ENCODE measurements around the gene CYB5D1. TPM values are rescaled to one million over a fixed set of nuclear protein-coding genes. Genes with fewer than 3 reads are reported as not detected.

CYB5D1 gene
- total RNA-seq, 4 donors from 2014 or later, result 7.0 to 14.1 (median 9.1) TPM

DNA sequence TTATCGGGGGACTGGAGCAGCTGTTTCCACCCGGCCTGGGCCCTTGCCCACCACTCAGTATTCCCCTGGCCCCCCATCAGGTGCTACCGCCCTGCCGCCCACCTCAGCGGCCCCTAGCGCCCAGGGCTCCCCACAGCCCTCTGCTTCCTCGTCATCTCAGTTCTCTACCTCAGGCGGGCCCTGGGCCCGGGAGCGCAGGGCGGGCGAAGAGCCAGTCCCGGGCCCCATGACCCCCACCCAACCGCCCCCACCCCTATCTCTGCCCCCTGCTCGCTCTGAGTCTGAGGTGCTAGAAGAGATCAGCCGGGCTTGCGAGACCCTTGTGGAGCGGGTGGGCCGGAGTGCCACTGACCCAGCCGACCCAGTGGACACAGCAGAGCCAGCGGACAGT lies 9.1 kb upstream of the CYB5D1 start:
- no peak for TF ChIP-seq CTCF (IDR thresholded peaks at IDR 0.05)
- TF ChIP-seq POLR2A (IDR thresholded peaks at IDR 0.05), result no peak
- 91 to 94% methylated on average over 19 to 21 of the region's 21 CpGs for WGBS, 2 donors
- no peak for DNase-seq (ENCODE audit: low spot score in 2 of 2)
- no peak overlapping the region for H3K4me3 ChIP-seq (ENCODE audit: low read depth, poor library complexity, severe bottlenecking)
- intact Hi-C loops (cut with DNase I; ENCODE audit: low total_unique reads), result no loop called here

DNA sequence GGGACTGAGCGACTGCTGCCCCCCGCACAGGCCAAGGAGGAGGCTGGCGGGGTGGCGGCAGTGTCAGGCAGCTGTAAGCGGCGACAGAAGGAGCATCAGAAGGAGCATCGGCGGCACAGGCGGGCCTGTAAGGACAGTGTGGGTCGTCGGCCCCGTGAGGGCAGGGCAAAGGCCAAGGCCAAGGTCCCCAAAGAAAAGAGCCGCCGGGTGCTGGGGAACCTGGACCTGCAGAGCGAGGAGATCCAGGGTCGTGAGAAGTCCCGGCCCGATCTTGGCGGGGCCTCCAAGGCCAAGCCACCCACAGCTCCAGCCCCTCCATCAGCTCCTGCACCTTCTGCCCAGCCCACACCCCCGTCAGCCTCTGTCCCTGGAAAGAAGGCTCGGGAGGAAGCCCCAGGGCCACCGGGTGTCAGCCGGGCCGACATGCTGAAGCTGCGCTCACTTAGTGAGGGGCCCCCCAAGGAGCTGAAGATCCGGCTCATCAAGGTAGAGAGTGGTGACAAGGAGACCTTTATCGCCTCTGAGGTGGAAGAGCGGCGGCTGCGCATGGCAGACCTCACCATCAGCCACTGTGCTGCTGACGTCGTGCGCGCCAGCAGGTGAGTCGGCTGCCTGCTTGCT lies 8.6 kb upstream of the CYB5D1 start:
- no peak overlapping the region for H3K4me3 ChIP-seq (ENCODE audit: low read depth, poor library complexity, severe bottlenecking)
- WGBS, 2 donors, result 84 to 91% methylated on average over 35 of the region's 35 CpGs
- peak in 1 of 2 donors; percentile 13 for DNase-seq (ENCODE audit: low spot score in 2 of 2)
- intact Hi-C loops (cut with DNase I; ENCODE audit: low total_unique reads), result no loop called here
- TF ChIP-seq CTCF (IDR thresholded peaks at IDR 0.05), result no peak
- TF ChIP-seq POLR2A (IDR thresholded peaks at IDR 0.05), result no peak

- no peak for DNase-seq (ENCODE audit: low spot score in 2 of 2)
- 83 to 86% methylated on average over 12 of the region's 12 CpGs for WGBS, 2 donors
- TF ChIP-seq CTCF (IDR thresholded peaks at IDR 0.05), result no peak
- TF ChIP-seq POLR2A (IDR thresholded peaks at IDR 0.05), result no peak
- intact Hi-C loops (cut with DNase I; ENCODE audit: low total_unique reads), result no loop called here
- H3K4me3 ChIP-seq (ENCODE audit: low read depth, poor library complexity, severe bottlenecking), result no peak overlapping the region
Observed at GRCh38 chr17:7849751-7850504, 7.9 kb upstream of the CYB5D1 start.

DNA sequence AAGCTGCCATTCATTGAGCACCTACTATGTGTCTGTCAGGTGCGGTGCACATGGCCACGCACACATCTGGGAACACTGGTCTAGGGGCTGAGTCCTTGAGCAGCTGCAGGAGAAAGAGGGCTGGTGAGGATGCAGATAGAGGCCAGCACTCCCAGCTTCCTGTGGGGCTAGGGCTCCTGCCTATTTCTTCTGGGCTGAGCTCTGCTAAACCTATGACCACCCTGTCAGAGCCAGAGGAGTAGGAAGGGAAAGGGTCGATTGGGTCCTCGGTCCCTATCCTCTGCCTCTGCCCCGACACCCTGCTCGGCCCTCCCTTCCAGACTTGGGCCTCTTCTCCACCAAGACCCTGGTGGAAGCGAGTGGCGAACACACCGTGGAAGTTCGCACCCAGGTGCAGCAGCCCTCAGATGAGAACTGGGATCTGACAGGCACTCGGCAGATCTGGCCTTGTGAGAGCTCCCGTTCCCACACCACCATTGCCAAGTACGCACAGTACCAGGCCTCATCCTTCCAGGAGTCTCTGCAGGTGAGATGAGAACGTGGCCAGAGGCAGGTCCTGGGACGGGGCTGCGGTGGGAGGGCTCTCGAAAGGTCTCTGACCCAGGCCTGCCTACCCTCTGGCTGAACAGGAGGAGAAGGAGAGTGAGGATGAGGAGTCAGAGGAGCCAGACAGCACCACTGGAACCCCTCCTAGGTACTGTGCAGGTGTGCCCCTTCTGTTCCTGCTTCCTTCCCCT lies 6.9 kb upstream of the CYB5D1 start:
- no peak for TF ChIP-seq CTCF (IDR thresholded peaks at IDR 0.05)
- no peak for TF ChIP-seq POLR2A (IDR thresholded peaks at IDR 0.05)
- intact Hi-C loops (cut with DNase I; ENCODE audit: low total_unique reads), result no loop called here
- 89 to 90% methylated on average over 15 to 17 of the region's 17 CpGs for WGBS, 2 donors
- H3K4me3 ChIP-seq (ENCODE audit: low read depth, poor library complexity, severe bottlenecking), result no peak overlapping the region
- DNase-seq (ENCODE audit: low spot score in 2 of 2), result peak in 1 of 2 donors; percentile 14

DNA sequence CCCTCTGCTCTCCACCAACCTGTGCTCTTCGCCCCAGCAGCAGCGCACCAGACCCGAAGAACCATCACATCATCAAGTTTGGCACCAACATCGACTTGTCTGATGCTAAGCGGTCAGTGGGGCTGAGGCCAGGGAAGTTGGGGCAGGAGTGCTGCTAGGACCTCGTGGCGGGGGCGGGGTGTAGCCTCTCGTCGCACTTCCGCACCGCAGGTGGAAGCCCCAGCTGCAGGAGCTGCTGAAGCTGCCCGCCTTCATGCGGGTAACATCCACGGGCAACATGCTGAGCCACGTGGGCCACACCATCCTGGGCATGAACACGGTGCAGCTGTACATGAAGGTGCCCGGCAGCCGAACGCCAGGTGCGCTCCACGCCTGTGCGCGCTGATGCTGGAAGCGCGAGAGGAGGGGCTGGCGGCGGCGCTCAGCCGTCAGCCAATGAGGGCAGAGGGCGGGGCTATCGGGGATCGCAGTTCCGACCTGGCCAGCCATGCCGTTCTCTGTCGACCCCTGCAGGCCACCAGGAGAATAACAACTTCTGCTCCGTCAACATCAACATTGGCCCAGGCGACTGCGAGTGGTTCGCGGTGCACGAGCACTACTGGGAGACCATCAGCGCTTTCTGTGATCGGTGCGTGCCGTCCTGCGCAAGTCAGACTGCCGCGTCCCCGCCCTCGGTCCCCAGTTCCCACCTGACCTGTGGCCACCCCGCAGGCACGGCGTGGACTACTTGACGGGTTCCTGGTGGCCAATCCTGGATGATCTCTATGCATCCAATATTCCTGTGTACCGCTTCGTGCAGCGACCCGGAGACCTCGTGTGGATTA lies 6.2 kb upstream of the CYB5D1 start:
- H3K4me3 ChIP-seq (ENCODE audit: low read depth, poor library complexity, severe bottlenecking), result no peak overlapping the region
- intact Hi-C loops (cut with DNase I; ENCODE audit: low total_unique reads), result no loop called here
- peak; percentile 75 to 97 for DNase-seq (ENCODE audit: low spot score in 2 of 2)

More for the DNA sequence above, 6.2 kb upstream of the CYB5D1 start:
- TF ChIP-seq CTCF (IDR thresholded peaks at IDR 0.05), result peak in 1 of 3 donors; percentile 96
- TF ChIP-seq POLR2A (IDR thresholded peaks at IDR 0.05), result no peak
- 17 to 21% methylated on average over 45 to 55 of the region's 60 CpGs for WGBS, 2 donors
